Measurements from ENCODE around the gene COLEC12.

DNA sequence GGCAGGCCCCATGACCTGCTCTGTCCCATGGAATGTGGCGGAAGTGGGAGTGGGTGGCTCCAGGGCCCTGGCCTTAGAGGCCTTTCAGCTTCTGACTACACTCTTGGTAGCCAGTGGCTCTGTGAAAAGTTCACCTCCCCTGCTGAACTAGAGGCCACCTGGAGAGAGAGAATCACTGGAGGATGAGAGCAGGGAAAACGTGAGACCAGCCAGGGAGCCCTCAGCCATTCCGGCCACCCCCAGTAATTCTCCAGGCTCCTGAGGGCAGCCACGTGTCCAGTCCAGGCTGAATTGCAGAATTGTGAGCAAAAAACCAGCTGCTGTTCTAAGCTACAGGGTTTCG, 10.5 kb downstream of the COLEC12 start:
- TF ChIP-seq POLR2A (IDR thresholded peaks at IDR 0.05) = no peak
- TF ChIP-seq CTCF (IDR thresholded peaks at IDR 0.05) = no peak

Measured in testis (tissue), 2 donors.